ENCODE measurements around the gene PLN. TPM values are rescaled to one million over a fixed set of nuclear protein-coding genes. Genes with fewer than 3 reads are reported as not detected.

PLN gene
- 0.53 TPM for polyA plus RNA-seq (2013)

DNA sequence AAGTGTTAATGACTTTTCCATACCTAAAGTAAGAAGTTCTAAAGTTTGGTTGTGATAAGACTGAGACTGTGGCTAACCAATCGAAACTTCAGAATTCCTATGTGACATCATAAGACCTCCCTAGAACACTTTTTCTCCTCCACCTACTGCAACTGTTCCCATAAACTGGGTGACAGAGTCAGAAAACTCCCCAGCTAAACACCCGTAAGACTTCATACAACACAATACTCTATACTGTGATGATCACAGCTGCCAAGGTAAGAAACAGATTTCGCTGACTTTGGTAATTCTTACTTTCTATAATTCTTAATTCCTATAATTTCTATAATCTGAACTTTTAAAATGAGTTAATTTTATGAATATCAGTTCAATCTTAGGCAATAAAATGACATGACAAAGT is at the start of gene PLN:
TSS of gene PLN (plus strand) at position 161 of the 400 bp plus-strand sequence. CDS start 10,626 bp downstream, outside the sequence.
- Histone ChIP-seq H3K9me3 (ENCODE audit: control extremely low read depth in 1 of 5, control insufficient read depth in 4 of 5, insufficient read depth in 2 of 5, low read depth in 1 of 5, low read length in 4 of 5) (no peaks in the 10 kb centered on the region), H3K4me1 (ENCODE audit: control extremely low read depth in 1 of 4, control insufficient read depth in 4 of 4, insufficient read depth in 4 of 4, low read length in 3 of 4) (peaks cover 0 to under 1% (median 0%) of the 10 kb centered on the region in 4 experiments), H3K27ac (ENCODE audit: insufficient read depth in 1 of 2, low read depth in 1 of 2, low read length in 2 of 2, poor library complexity in 1 of 2, severe bottlenecking in 2 of 2) (no peak within 1 kb of the TSS), H3K36me3 (ENCODE audit: control insufficient read depth in 4 of 4, insufficient read depth in 4 of 4, low read length in 3 of 4) (no peaks in the 10 kb centered on the region), H3K4me3 (ENCODE audit: control insufficient read depth in 1 of 7, extremely low read depth in 1 of 7, insufficient read depth in 4 of 7, low read depth in 2 of 7, low read length in 6 of 7) (no peak within 1 kb of the TSS), H3K27me3 (replicated peaks in 2 of 5; ENCODE audit: control insufficient read depth in 4 of 5, insufficient read depth in 5 of 5, low read length in 4 of 5) (no peaks in the 10 kb centered on the region)
- no peak for DNase-seq
- ChIA-PET CTCF (interaction anchor here (1.4 kb wide), 1 partner anchor 9 kb away, joined by 3 read pairs; no protein-coding TSS in a partner anchor), POLR2A (no interaction called here)
- WGBS (ENCODE audit: insufficient coverage), result no CpG with 5 or more reads among the region's 3 CpGs

DNA sequence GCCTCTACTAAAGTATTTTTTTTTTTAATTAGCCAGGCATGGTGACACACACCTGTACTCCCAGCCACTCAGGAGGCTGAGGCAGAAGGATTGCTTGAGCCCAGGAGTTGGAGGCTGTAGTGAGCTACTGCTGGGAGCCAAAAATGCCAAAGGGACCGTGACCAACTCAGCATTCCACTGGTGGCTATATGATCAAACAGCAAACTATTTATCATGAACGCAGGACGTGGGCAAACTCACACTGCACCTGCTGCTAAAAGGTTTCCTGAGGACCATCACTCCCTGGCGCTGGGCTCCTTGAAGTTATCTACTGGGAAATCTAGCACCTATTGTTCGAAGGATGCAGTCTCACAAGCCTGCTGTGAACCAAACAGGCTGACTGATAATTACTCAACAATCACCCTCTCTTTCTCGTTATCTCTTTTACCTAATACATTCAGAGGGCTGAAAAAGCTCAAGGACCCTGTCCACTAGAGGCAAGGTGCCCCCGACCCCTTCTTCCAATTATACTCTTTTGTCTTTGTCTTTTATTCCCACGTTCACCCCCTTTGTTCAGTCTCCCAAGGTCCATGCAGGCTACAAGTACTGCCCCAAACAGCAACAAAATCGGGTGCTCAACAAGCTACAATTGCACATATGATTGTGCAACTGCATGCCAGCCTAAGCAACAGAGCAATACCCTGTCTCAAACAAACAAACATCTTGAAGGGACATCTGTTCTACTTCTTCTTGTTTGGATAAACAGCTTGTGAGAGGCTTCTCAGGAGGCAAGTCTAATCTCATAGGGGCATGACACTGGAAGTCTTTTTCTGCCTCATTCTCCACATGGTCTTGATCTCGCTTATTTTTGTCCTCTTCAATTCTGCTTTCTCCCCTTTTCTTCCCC is 47.7 kb upstream of the PLN start:
- DNase-seq, result no peak
- Histone ChIP-seq H3K4me1 (ENCODE audit: control extremely low read depth in 1 of 4, control insufficient read depth in 4 of 4, insufficient read depth in 4 of 4, low read length in 3 of 4) (no peaks in the 10 kb centered on the region), H3K4me3 (ENCODE audit: control insufficient read depth in 1 of 7, extremely low read depth in 1 of 7, insufficient read depth in 4 of 7, low read depth in 2 of 7, low read length in 6 of 7) (no peak overlapping the region), H3K9me3 (ENCODE audit: control extremely low read depth in 1 of 5, control insufficient read depth in 4 of 5, insufficient read depth in 2 of 5, low read depth in 1 of 5, low read length in 4 of 5) (peaks cover 0 to 24% (median 8%) of the 10 kb centered on the region in 5 experiments), H3K27ac (ENCODE audit: insufficient read depth in 1 of 2, low read depth in 1 of 2, low read length in 2 of 2, poor library complexity in 1 of 2, severe bottlenecking in 2 of 2) (no peak overlapping the region), H3K36me3 (ENCODE audit: control insufficient read depth in 4 of 4, insufficient read depth in 4 of 4, low read length in 3 of 4) (peaks cover 12 to 39% (median 17%) of the 10 kb centered on the region in 4 experiments), H3K27me3 (replicated peaks in 2 of 5; ENCODE audit: control insufficient read depth in 4 of 5, insufficient read depth in 5 of 5, low read length in 4 of 5) (no peaks in the 10 kb centered on the region)
- CTCF ChIA-PET, result interaction anchor here (1.1 kb wide), 1 partner anchor 9 kb away, joined by 3 read pairs; no protein-coding TSS in a partner anchor
- POLR2A ChIA-PET, result no interaction called here
- 96% methylated on average over 10 of the region's 10 CpGs for WGBS (ENCODE audit: insufficient coverage)

DNA sequence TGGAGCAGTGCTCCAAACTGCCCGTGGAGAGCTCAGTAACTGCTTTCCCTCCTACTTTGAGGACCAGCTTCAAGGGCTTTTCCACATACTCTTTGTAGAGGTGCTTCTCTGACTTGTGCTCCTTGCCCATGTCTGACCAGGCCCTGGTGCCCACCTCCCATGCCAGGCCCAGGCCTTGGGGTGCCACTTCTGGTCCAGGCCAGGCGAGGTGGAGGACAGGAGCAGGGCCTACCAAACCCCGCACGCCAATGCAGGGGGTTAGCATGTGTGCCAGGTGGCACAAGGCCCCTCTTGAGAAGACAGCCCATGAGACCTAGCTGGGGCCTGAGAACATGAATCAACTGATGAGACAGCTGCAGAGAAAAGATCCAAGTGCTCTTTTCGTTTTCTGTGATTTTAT is 47.0 kb upstream of the PLN start:
- H3K4me1 ChIP-seq (ENCODE audit: control extremely low read depth in 1 of 4, control insufficient read depth in 4 of 4, insufficient read depth in 4 of 4, low read length in 3 of 4), result no peaks in the 10 kb centered on the region
- no peaks in the 10 kb centered on the region for H3K27me3 ChIP-seq (replicated peaks in 2 of 5; ENCODE audit: control insufficient read depth in 4 of 5, insufficient read depth in 5 of 5, low read length in 4 of 5)
- H3K36me3 ChIP-seq (ENCODE audit: control insufficient read depth in 4 of 4, insufficient read depth in 4 of 4, low read length in 3 of 4), result peaks cover 9 to 33% (median 14%) of the 10 kb centered on the region in 4 experiments
- peaks cover 0 to 24% (median 8%) of the 10 kb centered on the region in 5 experiments for H3K9me3 ChIP-seq (ENCODE audit: control extremely low read depth in 1 of 5, control insufficient read depth in 4 of 5, insufficient read depth in 2 of 5, low read depth in 1 of 5, low read length in 4 of 5)
- POLR2A ChIA-PET, result no interaction called here
- 100% methylated on average over 4 of the region's 5 CpGs for whole genome bisulfite sequencing (ENCODE audit: insufficient coverage)
- no peak overlapping the region for H3K27ac ChIP-seq (ENCODE audit: insufficient read depth in 1 of 2, low read depth in 1 of 2, low read length in 2 of 2, poor library complexity in 1 of 2, severe bottlenecking in 2 of 2)
- H3K4me3 ChIP-seq (ENCODE audit: control insufficient read depth in 1 of 7, extremely low read depth in 1 of 7, insufficient read depth in 4 of 7, low read depth in 2 of 7, low read length in 6 of 7), result no peak overlapping the region
- CTCF ChIA-PET, result no interaction called here
- no peak for DNase-seq

DNA sequence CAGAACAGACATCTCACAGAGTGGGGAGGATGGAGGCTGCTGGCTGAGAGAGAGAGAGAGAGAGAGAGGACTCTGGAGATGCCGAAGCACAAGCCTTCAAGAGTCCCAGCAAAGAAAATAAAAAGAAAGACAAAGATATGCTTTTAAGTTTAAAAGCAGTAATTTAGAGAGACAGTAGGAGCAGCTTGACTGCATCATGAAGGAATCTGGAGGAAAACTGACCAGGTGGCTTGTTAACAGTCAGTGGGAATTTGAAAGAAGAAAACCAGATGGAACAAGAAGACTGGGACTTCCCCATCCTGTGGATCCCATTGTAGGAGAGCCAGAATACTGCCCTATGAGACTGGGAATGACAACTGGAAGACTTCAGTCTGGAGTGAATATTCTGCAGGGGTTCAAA is 46.3 kb upstream of the PLN start:
- ChIA-PET CTCF (no interaction called here), POLR2A (no interaction called here)
- Histone ChIP-seq H3K36me3 (ENCODE audit: control insufficient read depth in 4 of 4, insufficient read depth in 4 of 4, low read length in 3 of 4) (peaks cover 8 to 33% (median 14%) of the 10 kb centered on the region in 4 experiments), H3K4me1 (ENCODE audit: control extremely low read depth in 1 of 4, control insufficient read depth in 4 of 4, insufficient read depth in 4 of 4, low read length in 3 of 4) (no peaks in the 10 kb centered on the region), H3K9me3 (ENCODE audit: control extremely low read depth in 1 of 5, control insufficient read depth in 4 of 5, insufficient read depth in 2 of 5, low read depth in 1 of 5, low read length in 4 of 5) (peaks cover 0 to 21% (median 8%) of the 10 kb centered on the region in 5 experiments), H3K4me3 (ENCODE audit: control insufficient read depth in 1 of 7, extremely low read depth in 1 of 7, insufficient read depth in 4 of 7, low read depth in 2 of 7, low read length in 6 of 7) (no peak overlapping the region), H3K27ac (ENCODE audit: insufficient read depth in 1 of 2, low read depth in 1 of 2, low read length in 2 of 2, poor library complexity in 1 of 2, severe bottlenecking in 2 of 2) (no peak overlapping the region), H3K27me3 (replicated peaks in 2 of 5; ENCODE audit: control insufficient read depth in 4 of 5, insufficient read depth in 5 of 5, low read length in 4 of 5) (no peaks in the 10 kb centered on the region)
- 100% methylated on average over 1 of the region's 1 CpG for WGBS (ENCODE audit: insufficient coverage)
- no peak for DNase-seq

DNA sequence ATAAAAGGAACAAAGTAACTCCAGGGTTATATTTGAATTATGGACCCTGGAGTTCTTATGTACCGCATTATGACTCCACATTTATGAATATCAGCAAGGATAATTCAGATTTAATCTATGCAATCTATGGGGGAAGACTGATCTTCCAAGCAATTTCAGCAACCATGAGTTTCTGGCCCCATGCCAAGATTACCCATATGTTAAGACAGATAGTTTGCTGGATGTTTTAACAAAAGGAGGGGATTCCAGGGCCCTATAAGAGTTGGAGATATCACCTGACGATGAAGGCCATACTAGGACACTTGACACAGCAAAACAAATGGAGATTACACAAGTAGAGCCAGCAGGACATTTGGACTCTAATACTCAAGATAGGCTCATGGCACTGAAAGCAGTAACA is 45.9 kb upstream of the PLN start:
- ChIA-PET POLR2A (no interaction called here), CTCF (no interaction called here)
- Histone ChIP-seq H3K27ac (ENCODE audit: insufficient read depth in 1 of 2, low read depth in 1 of 2, low read length in 2 of 2, poor library complexity in 1 of 2, severe bottlenecking in 2 of 2) (no peak overlapping the region), H3K9me3 (ENCODE audit: control extremely low read depth in 1 of 5, control insufficient read depth in 4 of 5, insufficient read depth in 2 of 5, low read depth in 1 of 5, low read length in 4 of 5) (peaks cover 0 to 21% (median 8%) of the 10 kb centered on the region in 5 experiments), H3K36me3 (ENCODE audit: control insufficient read depth in 4 of 4, insufficient read depth in 4 of 4, low read length in 3 of 4) (peaks cover 8 to 29% (median 14%) of the 10 kb centered on the region in 4 experiments), H3K4me1 (ENCODE audit: control extremely low read depth in 1 of 4, control insufficient read depth in 4 of 4, insufficient read depth in 4 of 4, low read length in 3 of 4) (no peaks in the 10 kb centered on the region), H3K4me3 (ENCODE audit: control insufficient read depth in 1 of 7, extremely low read depth in 1 of 7, insufficient read depth in 4 of 7, low read depth in 2 of 7, low read length in 6 of 7) (no peak overlapping the region), H3K27me3 (replicated peaks in 2 of 5; ENCODE audit: control insufficient read depth in 4 of 5, insufficient read depth in 5 of 5, low read length in 4 of 5) (no peaks in the 10 kb centered on the region)
- WGBS (ENCODE audit: insufficient coverage), result 0% methylated on average over 1 of the region's 2 CpGs
- no peak for DNase-seq

DNA sequence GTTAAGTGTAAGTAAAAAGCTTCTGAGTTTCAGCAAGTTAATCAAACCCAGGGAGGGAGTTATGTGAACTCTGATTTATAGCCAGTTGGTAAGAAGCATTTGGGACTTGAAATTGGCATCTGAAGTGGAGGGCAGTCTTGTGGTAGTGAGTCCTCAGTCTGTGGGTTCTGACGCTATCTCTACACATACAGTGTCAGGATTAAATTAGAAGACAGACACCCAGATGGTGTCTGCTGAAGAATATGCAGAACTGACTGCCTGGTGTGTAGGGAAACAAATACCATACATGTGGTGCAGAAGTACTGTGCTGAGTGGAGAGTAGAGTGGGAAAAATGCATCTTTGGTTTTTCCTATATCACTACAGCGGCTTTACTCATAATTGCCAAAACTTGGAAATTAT is 43.5 kb upstream of the PLN start:
- peaks cover 8 to 29% (median 13%) of the 10 kb centered on the region in 4 experiments for H3K36me3 ChIP-seq (ENCODE audit: control insufficient read depth in 4 of 4, insufficient read depth in 4 of 4, low read length in 3 of 4)
- 100% methylated on average over 2 of the region's 2 CpGs for WGBS (ENCODE audit: insufficient coverage)
- H3K27me3 ChIP-seq (replicated peaks in 2 of 5; ENCODE audit: control insufficient read depth in 4 of 5, insufficient read depth in 5 of 5, low read length in 4 of 5), result no peaks in the 10 kb centered on the region
- H3K4me3 ChIP-seq (ENCODE audit: control insufficient read depth in 1 of 7, extremely low read depth in 1 of 7, insufficient read depth in 4 of 7, low read depth in 2 of 7, low read length in 6 of 7), result no peak overlapping the region
- H3K27ac ChIP-seq (ENCODE audit: insufficient read depth in 1 of 2, low read depth in 1 of 2, low read length in 2 of 2, poor library complexity in 1 of 2, severe bottlenecking in 2 of 2), result no peak overlapping the region
- peak in 1 of 3 donors; percentile 3 for DNase-seq
- POLR2A ChIA-PET, result no interaction called here
- CTCF ChIA-PET, result no interaction called here
- H3K9me3 ChIP-seq (ENCODE audit: control extremely low read depth in 1 of 5, control insufficient read depth in 4 of 5, insufficient read depth in 2 of 5, low read depth in 1 of 5, low read length in 4 of 5), result peaks cover 0 to 21% (median 8%) of the 10 kb centered on the region in 5 experiments
- H3K4me1 ChIP-seq (ENCODE audit: control extremely low read depth in 1 of 4, control insufficient read depth in 4 of 4, insufficient read depth in 4 of 4, low read length in 3 of 4), result no peaks in the 10 kb centered on the region

DNA sequence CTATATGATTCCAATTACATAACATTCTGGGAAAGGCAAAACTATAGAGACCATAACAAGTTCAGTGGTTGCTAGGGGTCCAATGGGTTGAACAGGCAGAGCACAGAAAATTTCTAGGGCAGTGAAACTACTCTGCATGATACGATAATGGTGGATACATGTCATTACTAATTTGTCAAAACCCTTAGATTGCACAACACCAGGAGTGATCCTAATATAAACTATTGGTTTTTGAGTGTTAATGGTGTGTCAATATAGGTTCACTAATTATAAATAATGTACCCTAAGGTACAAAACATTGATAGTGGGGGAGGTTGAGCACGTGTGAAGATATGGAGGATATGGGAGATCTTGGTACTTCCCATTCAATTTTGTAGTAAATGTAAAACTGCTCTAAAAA is 42.4 kb upstream of the PLN start:
- DNase-seq, result no peak
- Histone ChIP-seq H3K9me3 (ENCODE audit: control extremely low read depth in 1 of 5, control insufficient read depth in 4 of 5, insufficient read depth in 2 of 5, low read depth in 1 of 5, low read length in 4 of 5) (peaks cover 0 to 15% (median 6%) of the 10 kb centered on the region in 5 experiments), H3K4me3 (ENCODE audit: control insufficient read depth in 1 of 7, extremely low read depth in 1 of 7, insufficient read depth in 4 of 7, low read depth in 2 of 7, low read length in 6 of 7) (no peak overlapping the region), H3K36me3 (ENCODE audit: control insufficient read depth in 4 of 4, insufficient read depth in 4 of 4, low read length in 3 of 4) (peaks cover 8 to 26% (median 13%) of the 10 kb centered on the region in 4 experiments), H3K27ac (ENCODE audit: insufficient read depth in 1 of 2, low read depth in 1 of 2, low read length in 2 of 2, poor library complexity in 1 of 2, severe bottlenecking in 2 of 2) (no peak overlapping the region), H3K27me3 (replicated peaks in 2 of 5; ENCODE audit: control insufficient read depth in 4 of 5, insufficient read depth in 5 of 5, low read length in 4 of 5) (no peaks in the 10 kb centered on the region), H3K4me1 (ENCODE audit: control extremely low read depth in 1 of 4, control insufficient read depth in 4 of 4, insufficient read depth in 4 of 4, low read length in 3 of 4) (no peaks in the 10 kb centered on the region)
- ChIA-PET POLR2A (no interaction called here), CTCF (no interaction called here)
- no CpG with 5 or more reads among the region's 2 CpGs for WGBS (ENCODE audit: insufficient coverage)
